Body of pancreas (tissue), 4 donors: ENCODE data around the gene TRIP13.

Source experiments
- POLR2A ChIP-seq, 3 donors: fragments of 450-650 bp; IDR thresholded peaks; one replicate each; pipeline ENCODE4 v1.6.1; 2016; ENCODE audit warnings: antibody characterized with exemption in 3 of 3, mild to moderate bottlenecking in 2 of 3
- TF ChIP-seq, protein P1 (sequence below), 7 experiments: fragments of 450-650 bp in 4 of 7; fragments of 200-600 bp in 3 of 7; sonication (generic) in 3 of 7; IDR thresholded peaks; one replicate each; pipeline ENCODE4 v1.5.1; 2016 to 2019; ENCODE audit warnings: antibody characterized with exemption in 7 of 7

DNA sequence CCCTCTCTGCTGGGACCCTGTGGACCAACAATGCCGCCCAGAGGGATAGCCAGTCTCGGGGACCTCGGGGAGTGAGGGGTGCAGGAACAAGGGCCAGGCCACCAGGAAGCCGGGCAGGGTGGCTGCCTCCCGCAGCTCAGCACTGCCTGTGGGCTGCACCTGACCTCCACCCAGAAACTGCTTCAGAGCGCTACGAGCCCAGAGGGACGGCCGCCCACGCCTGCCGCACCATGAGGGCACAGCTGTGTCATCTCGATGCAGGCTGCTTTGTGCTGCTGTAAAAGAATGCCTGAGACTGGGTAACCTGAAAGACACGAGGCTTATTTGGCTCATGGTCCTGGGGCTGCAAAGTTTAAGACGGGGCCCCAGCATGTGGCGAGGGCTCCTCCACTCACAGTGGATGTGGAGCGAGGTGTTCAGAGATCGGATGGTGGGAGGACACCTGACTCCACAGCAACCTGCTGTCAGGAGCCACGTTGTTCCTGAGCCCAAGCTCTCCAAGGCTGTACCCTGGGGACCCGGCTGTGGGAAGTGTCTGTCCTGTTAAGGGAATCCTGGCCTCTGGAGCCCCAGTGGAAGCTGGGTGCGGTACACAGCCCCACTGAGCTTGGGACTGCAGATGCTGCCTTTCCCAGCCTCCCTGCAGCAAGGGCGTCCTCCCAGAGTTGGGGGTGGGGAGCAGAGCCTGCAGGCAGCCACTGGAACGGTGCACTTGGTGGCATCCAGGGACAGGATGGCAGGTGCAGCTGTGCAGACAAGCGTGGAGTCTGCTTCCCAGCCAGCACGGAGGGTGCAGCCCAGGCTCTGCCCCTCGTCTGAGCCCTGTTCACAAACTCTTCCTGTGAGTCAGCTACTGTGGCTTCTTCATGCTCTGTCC lies 30.1 kb upstream of the TRIP13 start:
- TF ChIP-seq, protein P1, sequence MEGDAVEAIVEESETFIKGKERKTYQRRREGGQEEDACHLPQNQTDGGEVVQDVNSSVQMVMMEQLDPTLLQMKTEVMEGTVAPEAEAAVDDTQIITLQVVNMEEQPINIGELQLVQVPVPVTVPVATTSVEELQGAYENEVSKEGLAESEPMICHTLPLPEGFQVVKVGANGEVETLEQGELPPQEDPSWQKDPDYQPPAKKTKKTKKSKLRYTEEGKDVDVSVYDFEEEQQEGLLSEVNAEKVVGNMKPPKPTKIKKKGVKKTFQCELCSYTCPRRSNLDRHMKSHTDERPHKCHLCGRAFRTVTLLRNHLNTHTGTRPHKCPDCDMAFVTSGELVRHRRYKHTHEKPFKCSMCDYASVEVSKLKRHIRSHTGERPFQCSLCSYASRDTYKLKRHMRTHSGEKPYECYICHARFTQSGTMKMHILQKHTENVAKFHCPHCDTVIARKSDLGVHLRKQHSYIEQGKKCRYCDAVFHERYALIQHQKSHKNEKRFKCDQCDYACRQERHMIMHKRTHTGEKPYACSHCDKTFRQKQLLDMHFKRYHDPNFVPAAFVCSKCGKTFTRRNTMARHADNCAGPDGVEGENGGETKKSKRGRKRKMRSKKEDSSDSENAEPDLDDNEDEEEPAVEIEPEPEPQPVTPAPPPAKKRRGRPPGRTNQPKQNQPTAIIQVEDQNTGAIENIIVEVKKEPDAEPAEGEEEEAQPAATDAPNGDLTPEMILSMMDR (IDR thresholded peaks at IDR 0.05) = peak in 2 of 7 experiments; percentile 6 to 10
- no peak for TF ChIP-seq POLR2A (IDR thresholded peaks at IDR 0.05)
